ENCODE results near the gene NUDT16L1.

The NUDT16L1 gene

GRCh38 chr16:4664538-4665418 lies 28.6 kb upstream of the NUDT16L1 start:
- no peak for DNase-seq

GRCh38 chr16:4666537-4667202 lies 26.7 kb upstream of the NUDT16L1 start:
- DNase-seq = no peak

- no peak for DNase-seq
Observed at GRCh38 chr16:4667203-4667963, 26.0 kb upstream of the NUDT16L1 start.

GRCh38 chr16:4668313-4668960 lies 24.9 kb upstream of the NUDT16L1 start:
- no peak for DNase-seq

GRCh38 chr16:4673387-4674046 lies 19.8 kb upstream of the NUDT16L1 start:
- DNase-seq = peak; percentile 31

GRCh38 chr16:4674926-4675530 lies 18.3 kb upstream of the NUDT16L1 start:
- no peak for DNase-seq

- DNase-seq = no peak
Observed at GRCh38 chr16:4675864-4676786, 17.2 kb upstream of the NUDT16L1 start.

- DNase-seq = no peak
Observed at GRCh38 chr16:4676831-4677230, 16.5 kb upstream of the NUDT16L1 start.

GRCh38 chr16:4677390-4677789 lies 16.0 kb upstream of the NUDT16L1 start:
- DNase-seq = peak; percentile 24

- DNase-seq = no peak
Observed at GRCh38 chr16:4677994-4678393, 15.4 kb upstream of the NUDT16L1 start.

GRCh38 chr16:4678596-4678995 lies 14.8 kb upstream of the NUDT16L1 start:
- DNase-seq = no peak

- DNase-seq = no peak
Observed at GRCh38 chr16:4679156-4679849, 14.1 kb upstream of the NUDT16L1 start.

- no peak for DNase-seq
Observed at GRCh38 chr16:4679850-4680636, 13.3 kb upstream of the NUDT16L1 start.

- no peak for DNase-seq
Observed at GRCh38 chr16:4680673-4681470, 12.5 kb upstream of the NUDT16L1 start.

GRCh38 chr16:4681471-4682083 lies 11.8 kb upstream of the NUDT16L1 start:
- DNase-seq = no peak

GRCh38 chr16:4682084-4682591 lies 11.2 kb upstream of the NUDT16L1 start:
- no peak for DNase-seq

- DNase-seq = peak; percentile 66
Observed at GRCh38 chr16:4682616-4683254, 10.6 kb upstream of the NUDT16L1 start.

Data from midbrain (tissue), 1 donor.